HEK293T (cell line): ENCODE measurements around the gene PTPRE.

Experiments used
- CTCF ChIA-PET: fragments of 350-600 bp; formaldehyde crosslinking; extraction: SDS; loops from one replicate; lab custom pipeline; 2021; ENCODE audit warnings: antibody characterized with exemption, inconsistent platforms; lab: Yijun Ruan, JAX
- POLR2A ChIA-PET: fragments of 350-600 bp; formaldehyde crosslinking; extraction: SDS; loops from one replicate; lab custom pipeline; 2020; ENCODE audit warnings: antibody characterized with exemption, inconsistent platforms; lab: Yijun Ruan, JAX
- DNase-seq: peaks from one replicate; pipeline ENCODE4 v3.0.0; 2012; ENCODE audit warnings: mixed read lengths; ENCODE audit errors: extremely low spot score
- ARNT ChIP-seq: fragments of 450-650 bp; IDR thresholded peaks from 2 replicates; pipeline ENCODE4 v1.6.1; 2017; ENCODE audit warnings: mild to moderate bottlenecking
- BHLHE40 ChIP-seq: fragments of 450-650 bp; IDR thresholded peaks from 2 replicates; pipeline ENCODE4 v1.6.1; 2016; ENCODE audit warnings: mild to moderate bottlenecking, moderate library complexity, borderline replicate concordance
- CTBP1 ChIP-seq: fragments of 450-650 bp; IDR thresholded peaks from 2 replicates; pipeline ENCODE4 v1.6.1; 2016; ENCODE audit warnings: borderline replicate concordance
- ELF4 ChIP-seq: fragments of 450-650 bp; IDR thresholded peaks from 2 replicates; pipeline ENCODE4 v1.6.1; 2017; ENCODE audit warnings: antibody characterized with exemption
- FOXA1 ChIP-seq: fragments of 450-650 bp; IDR thresholded peaks from 2 replicates; pipeline ENCODE4 v1.6.1; 2016; ENCODE audit warnings: mild to moderate bottlenecking
- FOXK2 ChIP-seq: fragments of 450-650 bp; IDR thresholded peaks from 2 replicates; pipeline ENCODE4 v1.6.1; 2016; ENCODE audit warnings: mild to moderate bottlenecking
- FOXM1 ChIP-seq: fragments of 450-650 bp; IDR thresholded peaks from 2 replicates; pipeline ENCODE4 v1.6.1; 2017; ENCODE audit warnings: mild to moderate bottlenecking, borderline replicate concordance
- HDGF ChIP-seq: fragments of 450-650 bp; IDR thresholded peaks from 2 replicates; pipeline ENCODE4 v1.6.1; 2017; ENCODE audit warnings: antibody characterized with exemption, borderline replicate concordance
- L3MBTL2 ChIP-seq: fragments of 450-650 bp; conservative IDR thresholded peaks from 2 replicates; pipeline ENCODE4 v1.6.1; 2016; ENCODE audit warnings: mild to moderate bottlenecking
- LEF1 ChIP-seq: fragments of 450-650 bp; IDR thresholded peaks from 2 replicates; pipeline ENCODE4 v1.6.1; 2017; ENCODE audit warnings: mild to moderate bottlenecking, borderline replicate concordance
- NFRKB ChIP-seq: fragments of 450-650 bp; IDR thresholded peaks from 2 replicates; pipeline ENCODE4 v1.6.1; 2016; ENCODE audit warnings: mild to moderate bottlenecking, moderate library complexity
- SP1 ChIP-seq: fragments of 450-650 bp; IDR thresholded peaks from 2 replicates; pipeline ENCODE4 v1.6.1; 2017
- SUZ12 ChIP-seq: fragments of 450-650 bp; IDR thresholded peaks from 2 replicates; pipeline ENCODE4 v1.6.1; 2016; ENCODE audit warnings: mild to moderate bottlenecking
- TARDBP ChIP-seq: fragments of 450-650 bp; IDR thresholded peaks from 2 replicates; pipeline ENCODE4 v1.6.1; 2016
- ZNF384 ChIP-seq: fragments of 450-650 bp; IDR thresholded peaks from 2 replicates; pipeline ENCODE4 v1.6.1; 2016
- TF ChIP-seq, protein P1 (sequence below): fragments of 450-650 bp; IDR thresholded peaks from 2 replicates; pipeline ENCODE4 v1.6.1; 2016

Gene PTPRE

DNA sequence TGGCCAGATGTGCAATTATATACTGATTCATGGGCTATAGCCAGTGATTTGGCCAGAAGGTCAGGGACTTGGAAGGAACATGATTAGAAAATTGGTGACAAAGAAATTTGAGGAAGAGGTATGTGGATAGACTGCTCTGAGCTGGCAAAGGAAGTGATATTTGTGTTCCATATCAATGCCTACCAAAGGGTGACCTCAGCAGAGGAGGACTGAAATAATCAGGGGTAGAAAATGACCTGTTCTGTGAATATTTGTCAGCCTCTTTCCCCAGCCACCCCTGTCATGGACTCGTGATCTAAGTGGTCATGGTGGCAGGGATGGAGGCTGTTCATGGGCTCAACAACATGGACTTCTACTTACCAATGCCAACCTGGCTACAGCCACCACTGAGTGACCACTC, 47.0 kb downstream of the PTPRE start:
- CTCF ChIA-PET = no interaction called here
- TF ChIP-seq HDGF = no peak
- POLR2A ChIA-PET = no interaction called here
- no peak for DNase-seq

DNA sequence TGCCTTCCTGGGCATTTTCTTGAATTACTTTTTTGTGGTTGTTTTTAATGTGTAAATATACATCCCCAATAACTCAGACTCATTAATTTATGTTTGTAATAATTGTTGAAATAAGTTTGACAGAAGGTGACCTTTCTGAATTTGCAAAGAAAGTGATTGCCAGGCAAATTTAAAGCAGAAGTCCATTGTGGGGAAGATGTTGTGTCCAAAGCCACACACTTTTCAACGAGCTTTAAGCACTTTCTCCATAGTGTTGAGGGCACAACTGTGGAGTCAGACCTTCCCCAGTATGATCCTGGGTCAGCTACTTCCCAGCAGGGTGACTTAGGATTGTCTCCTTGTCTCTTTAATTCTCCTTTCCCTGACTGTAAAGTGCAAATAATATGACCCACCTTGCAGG, 52.5 kb downstream of the PTPRE start:
- ChIA-PET POLR2A (no interaction called here), CTCF (no interaction called here)
- DNase-seq = no peak
- no peak for TF ChIP-seq LEF1
- no peak for TF ChIP-seq TARDBP
- no peak for TF ChIP-seq FOXA1
- TF ChIP-seq ARNT = no peak
- no peak for TF ChIP-seq FOXM1
- no peak for TF ChIP-seq ZNF384
- TF ChIP-seq HDGF = no peak
- TF ChIP-seq CTBP1 = no peak
- TF ChIP-seq FOXK2 = no peak
- no peak for TF ChIP-seq ELF4
- TF ChIP-seq, protein P1, sequence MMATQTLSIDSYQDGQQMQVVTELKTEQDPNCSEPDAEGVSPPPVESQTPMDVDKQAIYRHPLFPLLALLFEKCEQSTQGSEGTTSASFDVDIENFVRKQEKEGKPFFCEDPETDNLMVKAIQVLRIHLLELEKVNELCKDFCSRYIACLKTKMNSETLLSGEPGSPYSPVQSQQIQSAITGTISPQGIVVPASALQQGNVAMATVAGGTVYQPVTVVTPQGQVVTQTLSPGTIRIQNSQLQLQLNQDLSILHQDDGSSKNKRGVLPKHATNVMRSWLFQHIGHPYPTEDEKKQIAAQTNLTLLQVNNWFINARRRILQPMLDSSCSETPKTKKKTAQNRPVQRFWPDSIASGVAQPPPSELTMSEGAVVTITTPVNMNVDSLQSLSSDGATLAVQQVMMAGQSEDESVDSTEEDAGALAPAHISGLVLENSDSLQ = no peak
- no peak for TF ChIP-seq L3MBTL2
- no peak for TF ChIP-seq SP1
- no peak for TF ChIP-seq BHLHE40
- no peak for TF ChIP-seq NFRKB
- TF ChIP-seq SUZ12 = no peak

DNA sequence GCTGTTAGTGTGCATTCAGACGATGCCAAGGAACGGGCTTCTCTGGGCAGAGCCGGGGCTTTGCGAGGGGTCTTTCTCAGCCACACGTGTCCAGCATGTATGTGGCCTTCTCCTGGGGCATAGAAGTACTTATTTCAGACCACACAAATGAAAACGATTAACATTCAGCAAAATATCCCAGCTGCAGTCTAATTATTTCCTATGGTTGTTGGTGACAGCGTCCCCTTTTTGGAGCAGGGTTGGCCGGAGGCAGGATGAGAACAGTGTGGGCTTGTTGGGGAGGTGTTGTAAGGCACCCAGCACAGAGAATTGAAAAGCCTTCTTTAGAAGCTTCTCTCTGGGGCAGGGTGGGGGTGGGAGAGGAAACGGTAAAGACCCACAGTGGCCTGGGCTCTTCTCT, 54.2 kb downstream of the PTPRE start:
- TF ChIP-seq, protein P1 = no peak

DNA sequence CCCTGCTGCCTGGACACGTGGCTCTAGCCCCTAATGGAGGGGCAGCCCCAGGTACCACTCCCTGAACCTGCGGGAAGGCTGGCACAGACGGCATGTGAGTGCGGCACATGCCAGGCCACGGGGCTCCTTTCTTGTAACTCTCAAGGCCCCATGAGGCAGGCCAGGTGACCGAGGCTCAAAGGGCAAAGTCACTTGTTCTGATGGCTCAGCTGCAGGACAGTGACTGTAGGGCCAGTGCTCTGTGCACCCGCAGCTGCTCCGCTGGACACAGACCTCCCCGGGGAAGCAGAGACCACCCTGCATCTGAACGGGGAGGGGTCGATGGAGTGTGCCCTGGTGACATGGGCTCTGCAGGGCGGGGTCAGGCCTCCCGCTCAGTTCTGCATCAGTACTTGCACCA, 55.3 kb downstream of the PTPRE start:
- no peak for DNase-seq
- ChIA-PET CTCF (no interaction called here), POLR2A (no interaction called here)
- TF ChIP-seq BHLHE40 (no peak), NFRKB (no peak), FOXA1 (no peak), SP1 (no peak), LEF1 (no peak), HDGF (no peak), SUZ12 (no peak), TARDBP (no peak), FOXK2 (no peak), ARNT (no peak), L3MBTL2 (no peak), ELF4 (no peak), CTBP1 (no peak), ZNF384 (no peak)
- TF ChIP-seq, protein P1 = no peak

More for the DNA sequence above, 54.2 kb downstream of the PTPRE start:
- POLR2A ChIA-PET = no interaction called here
- CTCF ChIA-PET = no interaction called here
- DNase-seq = no peak

DNA sequence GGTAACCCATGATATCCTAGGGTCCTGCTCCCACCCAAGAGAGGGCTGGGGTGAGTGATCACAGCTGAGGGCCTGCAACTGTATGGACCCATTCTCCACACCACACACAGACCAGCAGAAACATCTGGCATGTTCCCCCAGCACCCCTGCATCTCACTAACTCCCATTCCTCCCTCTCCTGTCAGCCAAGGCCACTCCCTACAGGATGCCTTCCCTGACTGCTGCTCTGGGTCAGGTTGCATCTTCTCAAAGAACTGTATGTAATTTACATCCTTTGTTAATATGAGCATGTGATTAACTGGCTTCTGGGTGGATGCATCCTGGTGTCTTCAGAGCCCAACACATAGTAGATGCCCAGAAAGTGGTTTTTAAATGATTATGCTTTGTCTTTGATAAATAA, 56.2 kb downstream of the PTPRE start:
- POLR2A ChIA-PET = no interaction called here
- DNase-seq = no peak
- CTCF ChIA-PET = no interaction called here
- TF ChIP-seq FOXA1 (no peak), TARDBP (no peak), SP1 (no peak), BHLHE40 (no peak), NFRKB (no peak), SUZ12 (no peak), FOXK2 (no peak), L3MBTL2 (no peak), ARNT (no peak), HDGF (no peak), LEF1 (no peak)
- TF ChIP-seq, protein P1 = no peak

DNA sequence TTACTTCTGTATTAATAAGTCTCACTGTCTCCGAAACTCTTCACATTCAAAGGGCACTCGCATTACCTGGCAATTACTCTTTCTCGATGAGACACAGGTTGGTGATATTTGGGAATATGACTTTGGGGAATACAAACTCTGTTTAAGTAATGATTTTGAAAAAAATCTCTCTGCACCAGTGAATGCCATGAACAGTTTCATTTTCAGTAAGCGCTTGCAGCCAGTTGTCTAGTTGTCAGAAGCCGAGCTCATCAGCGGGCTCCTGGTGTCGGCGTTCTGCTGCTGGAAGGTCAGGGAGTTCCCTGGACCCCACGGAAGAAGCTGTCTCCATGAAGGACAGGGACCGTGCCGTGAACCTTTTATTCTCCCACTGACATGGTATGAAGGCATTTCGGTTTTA, 57.7 kb downstream of the PTPRE start:
- no peak for DNase-seq
- POLR2A ChIA-PET = no interaction called here
- no peak for TF ChIP-seq SUZ12
- TF ChIP-seq ELF4 = no peak
- TF ChIP-seq FOXM1 = no peak
- no peak for TF ChIP-seq SP1
- no peak for TF ChIP-seq FOXK2
- no peak for TF ChIP-seq LEF1
- TF ChIP-seq NFRKB = no peak
- TF ChIP-seq HDGF = no peak
- TF ChIP-seq L3MBTL2 = no peak
- no peak for TF ChIP-seq TARDBP
- TF ChIP-seq, protein P1 = no peak
- no peak for TF ChIP-seq ARNT
- no peak for TF ChIP-seq BHLHE40
- no peak for TF ChIP-seq ZNF384
- no peak for TF ChIP-seq CTBP1
- no peak for TF ChIP-seq FOXA1
- CTCF ChIA-PET = no interaction called here
